Activated naive CD4-positive, alpha-beta T cell treated with anti-CD3 and anti-CD28 coated beads, Interleukin-2, amount 50 U/mL, for 16 hours (primary cell): ENCODE measurements around the gene IKBKE.

Experiments
- DNase-seq: peaks from one replicate; pipeline ENCODE4 v3.0.0-alpha.2; 2020

IKBKE gene

DNA sequence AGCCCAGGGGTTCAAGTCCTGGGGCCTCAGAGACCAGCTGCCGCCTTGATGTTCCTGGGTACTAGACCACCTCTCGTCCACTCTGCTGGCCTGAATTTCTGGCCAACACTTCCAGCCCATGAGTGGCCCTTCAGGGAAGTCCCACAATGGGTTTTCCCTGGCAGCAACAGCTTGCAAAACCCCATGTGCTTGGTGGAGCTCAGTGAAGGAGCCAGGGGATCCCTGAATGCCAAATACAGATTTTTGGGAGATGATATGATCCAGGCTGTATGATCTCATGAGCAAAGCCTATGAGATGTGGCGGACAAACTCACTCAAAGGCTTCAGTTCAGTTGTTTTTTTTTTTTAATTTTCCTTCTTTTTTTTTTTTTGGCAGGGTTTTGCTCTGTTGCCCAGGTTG lies 27.5 kb downstream of the IKBKE start:
- DNase-seq: no peak

DNA sequence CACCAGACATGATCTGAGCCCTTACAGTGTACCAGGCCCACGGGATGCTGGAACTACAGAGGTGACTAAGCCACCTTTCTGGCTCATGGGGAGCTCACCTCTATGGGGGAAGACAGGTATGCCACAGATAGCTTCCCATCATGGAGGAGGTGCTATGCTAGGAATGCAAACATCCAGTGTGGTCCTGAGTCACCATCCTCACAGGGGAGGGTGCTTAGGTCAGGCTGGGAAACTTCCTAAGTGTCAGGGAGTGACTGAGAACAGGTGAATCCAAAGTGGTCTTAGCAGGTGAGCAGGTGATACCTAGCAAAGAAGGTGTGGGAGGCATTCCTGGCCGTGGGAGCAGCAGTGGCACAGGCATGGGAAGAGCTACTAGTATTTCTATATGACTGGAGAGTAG lies 28.4 kb downstream of the IKBKE start:
- DNase-seq: no peak

DNA sequence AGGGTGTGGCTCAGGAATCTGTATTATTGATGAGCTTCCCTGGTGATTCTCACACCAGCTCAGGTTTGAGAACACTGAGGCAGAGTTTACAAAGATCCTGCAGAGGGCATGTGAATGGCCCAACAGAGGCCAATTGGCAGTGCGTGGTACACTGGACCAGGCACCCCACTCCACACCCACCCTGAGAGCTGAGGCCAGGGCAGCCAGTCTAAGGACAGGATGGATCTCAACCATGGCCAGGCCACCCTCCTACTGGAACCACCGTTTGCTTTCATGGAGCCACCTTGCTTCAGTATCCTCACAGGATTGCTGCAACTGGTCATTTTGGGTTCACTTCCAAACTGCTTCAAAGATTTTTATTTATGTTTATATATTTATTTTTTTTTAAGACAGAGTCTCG lies 29.8 kb downstream of the IKBKE start:
- no peak for DNase-seq

DNA sequence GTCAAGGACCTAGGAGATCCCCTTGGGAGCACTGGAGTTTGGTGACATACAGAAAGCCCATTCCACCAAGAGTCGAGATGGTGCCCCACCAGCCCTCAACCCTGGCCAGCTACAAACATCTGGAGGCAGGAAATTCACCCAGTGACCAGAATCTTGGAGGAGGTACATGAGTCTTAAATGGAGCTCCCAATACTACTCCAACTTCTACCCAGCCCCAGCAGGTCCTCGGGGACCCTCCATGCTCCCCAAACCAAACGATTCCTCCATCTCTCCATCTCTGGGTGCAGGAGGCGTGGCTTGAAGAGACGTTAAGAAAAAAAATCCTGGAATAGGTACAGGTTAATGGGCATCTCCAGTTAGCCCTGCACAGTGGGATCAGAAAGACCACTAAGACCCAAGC lies 31.6 kb downstream of the IKBKE start:
- no peak for DNase-seq

- DNase-seq: no peak
Measured at GRCh38 chr1:206502403-206502802, 32.1 kb downstream of the IKBKE start.

DNA sequence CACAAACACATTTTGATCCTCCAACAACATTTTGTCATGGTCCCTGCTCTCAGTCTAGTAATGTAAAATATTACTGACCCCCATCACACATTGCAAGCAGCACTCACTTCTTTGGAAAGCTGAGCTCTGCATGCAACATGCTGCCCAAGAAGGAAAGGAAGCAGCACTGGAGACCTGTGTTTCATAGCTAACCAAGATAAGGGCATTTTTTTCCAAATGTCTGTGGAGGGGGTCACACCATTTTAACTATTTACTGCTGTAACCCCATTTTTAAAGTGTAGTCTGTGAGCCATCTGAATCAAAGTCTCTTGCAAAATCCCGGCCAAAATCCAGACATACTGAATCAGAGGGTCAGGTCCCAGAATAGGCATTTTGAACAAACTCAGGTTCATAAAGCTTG lies 32.5 kb downstream of the IKBKE start:
- no peak for DNase-seq

DNA sequence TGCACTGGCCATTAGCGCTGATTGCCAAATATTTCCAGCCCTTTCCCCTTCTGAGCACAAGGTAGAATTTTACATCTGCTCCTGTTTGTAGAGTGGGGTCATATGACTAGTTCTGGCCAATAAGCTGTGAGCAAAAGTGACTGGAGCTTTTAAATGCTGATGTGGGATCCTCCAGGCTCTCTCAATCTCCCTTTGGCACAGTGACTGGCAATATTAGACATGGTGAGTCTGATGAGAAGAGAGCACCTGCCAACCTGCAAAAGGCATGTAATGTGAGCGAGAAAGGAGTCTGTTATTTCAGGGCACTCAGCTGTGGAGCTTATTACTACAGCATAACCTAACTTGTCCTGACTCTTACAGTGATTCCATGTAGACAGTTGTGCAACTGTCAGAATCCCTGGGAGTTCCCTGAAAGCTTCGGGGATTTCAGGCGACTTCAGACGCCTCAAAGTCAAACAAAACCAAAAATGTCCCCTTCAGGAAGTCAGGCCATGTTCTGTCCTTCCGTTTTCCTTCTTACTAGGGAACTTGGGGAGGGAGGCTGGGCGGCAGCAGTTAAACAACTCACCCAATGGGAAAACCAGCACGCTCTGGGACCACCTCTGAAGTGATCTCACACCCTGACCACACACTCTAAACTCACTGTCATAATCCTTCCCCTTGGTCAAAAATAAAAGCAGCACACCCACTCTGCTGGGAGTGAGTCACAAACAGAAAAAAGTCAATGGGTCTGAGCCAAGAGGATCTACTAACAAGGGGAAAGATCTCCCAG lies 33.5 kb downstream of the IKBKE start:
- DNase-seq: no peak

DNA sequence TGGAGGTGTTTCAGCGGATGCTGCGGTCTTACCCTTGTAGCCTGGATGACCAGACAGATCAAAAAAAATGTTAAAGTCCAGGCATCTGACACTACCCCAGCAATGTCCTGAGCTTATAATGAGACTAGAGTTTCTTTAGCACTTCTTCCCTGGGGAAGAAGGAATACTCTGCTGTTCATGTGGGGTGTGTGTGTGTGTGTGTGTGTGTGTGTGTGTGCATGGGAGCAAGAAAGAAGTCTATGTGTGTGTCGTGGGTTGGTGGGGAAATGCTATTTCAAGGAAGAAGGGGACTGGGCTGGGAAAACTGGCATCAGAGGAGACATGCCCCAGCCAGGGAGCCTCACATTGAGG lies 34.1 kb downstream of the IKBKE start:
- DNase-seq: no peak

GRCh38 chr1:206505702-206506355 lies 35.6 kb downstream of the IKBKE start:
- no peak for DNase-seq

- no peak for DNase-seq
Measured at GRCh38 chr1:206506405-206507283, 36.4 kb downstream of the IKBKE start.

GRCh38 chr1:206507284-206508129 lies 37.2 kb downstream of the IKBKE start, which contains the start of gene RASSF5:
Gene RASSF5 (plus strand): TSS chr1:206507531. CDS start chr1:206507603, 72 bp downstream.
- peak; percentile 84 for DNase-seq

DNA sequence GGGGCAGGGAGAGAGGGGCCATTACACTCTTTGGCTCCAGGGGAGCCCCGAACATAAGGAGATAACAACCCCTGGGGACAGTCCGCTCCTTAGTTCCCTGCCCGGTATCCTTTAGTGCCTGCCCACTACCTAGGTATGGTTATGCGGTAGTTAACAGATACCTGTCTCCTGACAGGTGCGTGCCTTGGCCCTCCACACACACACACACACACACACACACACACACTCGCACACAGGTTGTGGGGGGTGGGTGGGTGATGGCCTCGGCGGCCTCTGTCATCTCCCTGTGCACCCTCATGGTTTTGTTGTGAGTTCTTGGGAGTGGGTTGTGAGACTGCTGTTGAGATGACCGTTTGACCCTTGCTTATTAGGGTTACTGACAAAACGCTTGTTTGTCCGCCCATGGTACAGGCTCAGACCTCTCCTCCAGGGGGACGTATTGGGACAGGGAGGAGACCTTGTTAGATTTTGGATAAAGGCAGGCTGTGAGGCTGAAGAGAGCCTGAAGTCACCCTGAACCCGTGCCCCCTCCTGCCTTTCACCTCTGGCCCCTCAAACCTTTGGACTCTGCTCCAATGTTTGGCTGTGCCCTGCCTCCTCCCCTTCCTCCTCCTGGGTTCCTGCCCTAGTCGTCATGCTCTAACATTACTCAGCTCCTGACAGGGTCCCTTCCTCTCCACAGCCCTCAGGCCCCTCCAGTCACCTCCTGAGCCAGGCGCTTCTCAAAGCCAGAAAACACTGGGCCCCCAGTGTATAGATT lies 38.0 kb downstream of the IKBKE start:
- no peak for DNase-seq

- DNase-seq: no peak
Measured at GRCh38 chr1:206508956-206509355, 38.7 kb downstream of the IKBKE start.

DNA sequence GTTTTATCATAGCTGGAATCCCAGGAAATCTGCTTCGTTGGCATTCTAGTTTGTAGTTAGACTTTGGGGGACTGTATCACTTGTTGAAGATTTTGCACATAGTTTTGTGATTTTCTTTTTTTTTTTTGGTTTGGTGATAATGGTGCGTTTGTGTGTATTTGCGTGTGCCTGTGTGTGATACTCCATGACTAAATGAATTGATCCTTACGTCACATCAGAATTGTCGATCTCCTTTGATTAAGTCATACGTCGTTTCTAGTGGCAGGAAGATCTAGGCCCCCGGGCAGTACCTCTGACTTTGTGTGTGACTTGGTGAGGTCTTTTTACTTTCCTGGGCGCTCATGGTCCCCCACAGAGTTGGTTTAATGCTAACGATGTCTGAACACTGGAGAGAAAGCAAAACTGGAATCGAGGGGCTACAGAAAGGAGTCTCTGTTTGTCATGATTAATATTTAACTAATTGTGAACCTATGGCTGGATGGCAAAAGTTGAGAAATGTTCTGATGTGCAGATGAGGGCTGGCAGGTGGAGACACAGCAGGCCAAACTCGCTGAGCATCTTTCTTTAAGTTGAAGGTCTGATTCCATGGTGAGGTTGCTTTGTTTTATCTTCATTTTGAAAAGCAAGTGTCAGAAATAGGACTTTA lies 39.5 kb downstream of the IKBKE start:
- DNase-seq: no peak

- no peak for DNase-seq
Measured at GRCh38 chr1:206510371-206510770, 40.1 kb downstream of the IKBKE start.

- no peak for DNase-seq
Measured at GRCh38 chr1:206511362-206512057, 41.2 kb downstream of the IKBKE start.

GRCh38 chr1:206512058-206512850 lies 42.0 kb downstream of the IKBKE start:
- DNase-seq: no peak

GRCh38 chr1:206512851-206513180 lies 42.5 kb downstream of the IKBKE start:
- DNase-seq: no peak

DNA sequence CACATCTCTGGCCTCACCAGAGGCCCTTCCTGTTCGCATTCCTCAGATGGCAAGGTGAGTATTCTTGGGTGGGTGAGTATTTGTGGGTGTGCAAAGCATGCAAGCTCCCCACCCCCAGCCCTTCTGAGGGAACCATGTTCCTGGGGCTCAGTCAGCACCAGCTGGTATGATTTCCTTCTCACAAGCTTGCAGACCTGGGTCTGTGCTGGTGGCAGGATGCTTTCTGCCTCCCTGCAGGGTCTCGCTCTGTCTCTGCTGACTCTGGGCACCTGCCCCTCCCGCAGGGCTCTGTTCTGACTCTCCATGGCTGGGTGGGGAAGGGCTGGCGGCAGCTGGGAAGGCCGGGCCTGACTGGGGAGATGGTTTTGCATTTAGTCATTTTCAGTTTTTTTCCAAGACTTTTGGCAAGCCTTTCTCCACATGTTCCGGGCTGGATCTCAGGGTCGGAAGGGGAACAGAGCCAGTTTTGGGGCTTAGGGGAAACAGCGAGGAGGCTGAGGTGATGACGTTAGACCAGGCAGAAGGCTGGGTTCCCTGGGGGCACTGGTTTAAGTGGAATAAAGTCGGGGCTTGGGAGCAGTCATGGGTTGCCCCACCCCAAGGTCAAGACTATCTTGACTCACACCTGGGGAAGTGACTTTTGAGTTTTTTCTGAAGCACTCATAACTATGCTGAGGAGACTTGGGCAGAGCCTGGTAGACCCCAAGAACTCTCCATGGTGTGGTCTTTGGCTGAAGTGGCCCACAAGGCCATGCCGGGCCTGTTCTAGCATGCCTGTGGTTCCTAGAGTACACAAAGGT lies 43.2 kb downstream of the IKBKE start:
- DNase-seq: no peak
